ENCODE data around the gene OR2G2. TPM values are rescaled to one million over a fixed set of nuclear protein-coding genes. Genes with fewer than 3 reads are reported as not detected.

OR2G2 gene
- total RNA-seq, result not detected

GRCh38 chr1:247588060-247588459, at the start of gene OR2G2:
Gene OR2G2, plus strand, starts transcription at chr1:247588360. Its CDS starts 0 bp downstream, at chr1:247588360.
- TF ChIP-seq POLR2A (IDR thresholded peaks at IDR 0.05) (no peak), CTCF (IDR thresholded peaks at IDR 0.05) (no peak)
- Histone ChIP-seq H3K9me3 (no peaks in the 10 kb centered on the region), H3K27ac (no peak within 1 kb of the TSS), H3K4me3 (replicated peaks in 1 of 3) (no peak within 1 kb of the TSS), H3K4me1 (no peaks in the 10 kb centered on the region), H3K36me3 (no peaks in the 10 kb centered on the region), H3K27me3 (no peaks in the 10 kb centered on the region)
- intact Hi-C loops (cut with DNase I), result no loop called here
- DNase-seq, result no peak
- 84 to 86% methylated on average over 2 of the region's 2 CpGs for WGBS, 2 donors

GRCh38 chr1:247538561-247538960, 49.6 kb upstream of the OR2G2 start:
- no peaks in the 10 kb centered on the region for H3K4me1 ChIP-seq
- no peaks in the 10 kb centered on the region for H3K36me3 ChIP-seq
- no peak overlapping the region for H3K4me3 ChIP-seq (replicated peaks in 1 of 3)
- H3K27me3 ChIP-seq, result no peaks in the 10 kb centered on the region
- TF ChIP-seq CTCF (IDR thresholded peaks at IDR 0.05), result no peak
- no peak for TF ChIP-seq POLR2A (IDR thresholded peaks at IDR 0.05)
- H3K9me3 ChIP-seq, result no peaks in the 10 kb centered on the region
- DNase-seq, result no peak
- intact Hi-C loops (cut with DNase I), result no loop called here
- WGBS, 2 donors, result 83 to 93% methylated on average over 5 of the region's 5 CpGs
- H3K27ac ChIP-seq, result no peak overlapping the region

GRCh38 chr1:247539215-247539614, 48.9 kb upstream of the OR2G2 start:
- Histone ChIP-seq H3K4me3 (replicated peaks in 1 of 3) (no peak overlapping the region), H3K27me3 (no peaks in the 10 kb centered on the region), H3K36me3 (no peaks in the 10 kb centered on the region), H3K27ac (no peak overlapping the region), H3K4me1 (no peaks in the 10 kb centered on the region), H3K9me3 (no peaks in the 10 kb centered on the region)
- intact Hi-C loops (cut with DNase I), result no loop called here
- DNase-seq, result no peak
- TF ChIP-seq POLR2A (IDR thresholded peaks at IDR 0.05), result no peak
- no peak for TF ChIP-seq CTCF (IDR thresholded peaks at IDR 0.05)
- WGBS, 2 donors, result 84 to 85% methylated on average over 6 of the region's 6 CpGs

- WGBS, 2 donors, result 53 to 65% methylated on average over 7 of the region's 7 CpGs
- intact Hi-C loops (cut with DNase I), result no loop called here
- Histone ChIP-seq H3K4me1 (no peaks in the 10 kb centered on the region), H3K36me3 (no peaks in the 10 kb centered on the region), H3K4me3 (replicated peaks in 1 of 3) (no peak overlapping the region), H3K27ac (no peak overlapping the region), H3K27me3 (no peaks in the 10 kb centered on the region), H3K9me3 (no peaks in the 10 kb centered on the region)
- TF ChIP-seq POLR2A (IDR thresholded peaks at IDR 0.05) (no peak), CTCF (IDR thresholded peaks at IDR 0.05) (no peak)
- DNase-seq, result no peak
Observed at GRCh38 chr1:247540581-247540980, 47.6 kb upstream of the OR2G2 start.

- TF ChIP-seq POLR2A (IDR thresholded peaks at IDR 0.05) (no peak), CTCF (IDR thresholded peaks at IDR 0.05) (no peak)
- intact Hi-C loops (cut with DNase I), result no loop called here
- Histone ChIP-seq H3K27me3 (no peaks in the 10 kb centered on the region), H3K9me3 (no peaks in the 10 kb centered on the region), H3K4me1 (no peaks in the 10 kb centered on the region), H3K4me3 (replicated peaks in 1 of 3) (no peak overlapping the region), H3K27ac (no peak overlapping the region), H3K36me3 (no peaks in the 10 kb centered on the region)
- WGBS, 2 donors, result 80 to 84% methylated on average over 3 of the region's 3 CpGs
- DNase-seq, result no peak
Observed at GRCh38 chr1:247542811-247543210, 45.3 kb upstream of the OR2G2 start.

Measured in thyroid gland (tissue), 4 donors.